ENCODE measurements around the gene KANSL3.

KANSL3 gene

DNA sequence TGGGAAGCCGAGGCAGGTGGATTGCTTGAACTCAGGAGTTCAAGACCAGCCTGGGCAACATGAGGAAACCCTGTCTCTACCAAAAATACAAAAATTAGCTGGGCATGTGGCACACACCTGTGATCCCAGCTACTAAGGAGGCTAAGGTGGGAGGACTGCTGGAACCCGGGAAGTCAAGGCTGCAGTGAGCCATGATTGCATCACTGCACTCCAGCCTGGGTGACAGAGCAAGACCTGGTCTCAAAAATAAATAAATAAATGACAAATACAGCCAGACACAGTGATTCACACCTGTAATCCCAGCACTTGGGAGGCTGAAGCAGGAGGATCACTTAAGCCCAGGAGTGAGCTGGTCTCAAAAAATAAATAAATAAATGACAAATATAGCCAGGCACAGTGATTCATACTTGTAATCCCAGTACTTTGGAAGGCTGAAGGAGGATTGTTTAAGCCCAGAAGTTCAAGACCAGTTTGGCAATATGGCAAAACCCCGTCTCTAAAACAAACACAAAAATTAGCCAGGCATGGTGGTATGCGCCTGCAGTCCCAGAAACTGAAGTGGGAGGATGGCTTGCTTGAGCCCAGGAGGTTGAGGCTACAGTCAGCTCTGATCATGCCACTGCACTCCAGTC, 6.2 kb downstream of the KANSL3 start:
- H3K4me3 Mint-ChIP-seq, result no peak overlapping the region
- H3K9me3 Mint-ChIP-seq, result no peaks in the 10 kb centered on the region
- no peak for ATAC-seq
- H3K4me1 Mint-ChIP-seq, result peaks cover 30% of the 10 kb centered on the region
- DNase-seq, result no peak
- no peaks in the 10 kb centered on the region for H3K27me3 Mint-ChIP-seq
- no peak overlapping the region for H3K27ac Mint-ChIP-seq

GRCh38 chr2:96626553-96626942, 11.6 kb downstream of the KANSL3 start:
- H3K27me3 Mint-ChIP-seq, result no peaks in the 10 kb centered on the region
- H3K4me1 Mint-ChIP-seq, result no peaks in the 10 kb centered on the region
- H3K9me3 Mint-ChIP-seq, result no peaks in the 10 kb centered on the region
- H3K4me3 Mint-ChIP-seq, result no peak overlapping the region
- DNase-seq (no peak), ATAC-seq (no peak)
- H3K27ac Mint-ChIP-seq, result no peak overlapping the region

GRCh38 chr2:96625571-96626552, 12.2 kb downstream of the KANSL3 start:
- Mint-ChIP-seq H3K9me3 (no peaks in the 10 kb centered on the region), H3K4me1 (no peaks in the 10 kb centered on the region), H3K27me3 (no peaks in the 10 kb centered on the region), H3K27ac (no peak overlapping the region), H3K4me3 (no peak overlapping the region)
- no peak for DNase-seq
- ATAC-seq, result no peak

DNA sequence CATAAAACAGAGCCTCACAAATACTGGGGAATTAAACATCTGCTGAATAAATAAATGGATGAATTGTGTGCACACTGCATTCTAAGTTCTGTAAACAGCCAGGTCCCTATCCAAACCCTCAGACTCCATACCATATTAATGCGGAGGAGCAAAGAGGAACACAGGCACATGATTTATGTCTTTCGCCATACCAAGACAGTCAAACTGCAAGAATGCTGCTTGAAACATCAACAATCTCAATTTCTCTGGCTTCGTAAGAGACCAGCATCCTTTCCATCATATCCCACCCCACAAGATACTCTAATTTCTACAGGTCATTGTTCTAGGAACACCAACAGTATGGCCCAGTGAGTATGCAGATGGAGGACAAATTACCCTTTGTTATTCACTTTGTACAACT, 15.0 kb downstream of the KANSL3 start:
- no peak overlapping the region for H3K27ac Mint-ChIP-seq

DNA sequence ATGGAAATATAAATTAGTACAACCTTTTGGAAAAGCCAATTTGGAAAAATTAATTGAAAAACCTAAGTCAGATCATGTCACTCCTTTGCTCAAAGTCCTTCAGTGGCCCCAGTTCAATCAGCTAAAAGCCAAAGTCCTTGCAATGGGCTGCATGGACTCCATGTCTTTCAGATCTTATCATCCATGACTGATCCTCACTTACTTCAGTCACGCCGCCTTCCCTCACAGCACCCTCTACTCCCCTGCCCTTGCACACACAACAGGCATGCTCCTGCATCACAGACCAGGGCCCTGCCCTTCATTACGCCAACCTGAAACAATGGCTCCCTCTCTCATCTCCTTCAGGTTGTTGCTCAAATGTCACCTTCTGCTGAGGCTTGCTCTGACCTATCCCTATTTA, 15.6 kb downstream of the KANSL3 start:
- no peak for DNase-seq
- H3K9me3 Mint-ChIP-seq, result no peaks in the 10 kb centered on the region
- H3K27me3 Mint-ChIP-seq, result no peaks in the 10 kb centered on the region
- H3K4me1 Mint-ChIP-seq, result peaks cover 6% of the 10 kb centered on the region
- no peak overlapping the region for H3K4me3 Mint-ChIP-seq
- no peak for ATAC-seq
- no peak overlapping the region for H3K27ac Mint-ChIP-seq

More for the DNA sequence above, 15.0 kb downstream of the KANSL3 start:
- no peaks in the 10 kb centered on the region for H3K27me3 Mint-ChIP-seq
- no peak overlapping the region for H3K4me3 Mint-ChIP-seq
- DNase-seq (no peak), ATAC-seq (no peak)
- H3K4me1 Mint-ChIP-seq, result peaks cover under 1% of the 10 kb centered on the region
- no peaks in the 10 kb centered on the region for H3K9me3 Mint-ChIP-seq

DNA sequence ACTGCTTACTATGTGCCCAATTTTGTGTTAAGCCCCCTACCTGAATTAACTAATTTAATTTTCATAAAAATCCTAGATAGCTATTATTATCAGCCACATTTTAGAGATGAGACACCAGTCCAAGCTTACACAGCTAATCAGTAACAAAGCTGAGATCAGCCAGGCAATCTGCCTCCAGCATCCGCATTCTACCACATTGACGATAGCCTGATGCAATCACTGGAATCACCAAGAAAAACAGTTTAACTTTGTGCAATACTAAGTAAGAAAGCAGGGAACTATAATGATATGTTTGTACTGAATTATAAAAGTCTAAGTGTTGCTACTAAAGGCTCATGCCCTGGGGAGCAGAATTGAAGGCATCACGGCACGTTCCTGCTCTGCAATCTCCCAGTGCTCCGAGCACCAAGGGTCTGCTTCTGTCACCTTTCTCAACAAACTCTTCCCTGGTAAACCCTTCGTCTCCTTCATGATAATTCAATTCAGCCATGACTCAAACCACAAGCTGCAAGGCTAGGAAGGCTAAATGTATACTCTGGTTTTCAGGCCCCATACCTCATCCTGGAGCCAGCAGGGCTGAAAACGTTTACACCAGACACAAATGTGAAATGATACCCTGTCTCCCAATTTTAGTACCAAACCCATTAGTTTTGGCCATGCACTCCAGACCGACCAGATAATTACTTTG, 19.4 kb downstream of the KANSL3 start:
- H3K27ac Mint-ChIP-seq, result no peak overlapping the region
- peaks cover 20% of the 10 kb centered on the region for H3K4me1 Mint-ChIP-seq

DNA sequence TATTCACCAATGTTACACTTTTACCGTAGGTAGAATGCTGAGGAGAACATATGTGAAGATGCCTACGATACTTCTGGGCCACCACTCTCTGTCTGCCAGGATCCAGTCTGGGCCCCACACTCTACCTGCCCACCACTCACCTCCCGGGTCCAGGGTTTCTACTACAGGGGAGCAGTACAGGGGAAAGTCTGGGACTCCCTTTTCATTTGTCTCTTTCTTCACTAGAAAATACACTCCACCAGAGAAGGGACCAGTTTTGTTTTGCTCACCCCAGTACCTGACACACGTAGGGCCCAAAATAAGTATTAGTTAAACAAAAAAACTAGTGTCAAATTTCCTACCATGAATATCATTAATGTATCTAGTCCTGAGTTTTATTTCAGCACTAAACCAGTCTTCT, 21.1 kb downstream of the KANSL3 start:
- Mint-ChIP-seq H3K27ac (peak overlapping the region; percentile 19 to 74), H3K4me1 (peaks cover 20% of the 10 kb centered on the region), H3K9me3 (no peaks in the 10 kb centered on the region), H3K4me3 (no peak overlapping the region), H3K27me3 (no peaks in the 10 kb centered on the region)
- ATAC-seq (no peak), DNase-seq (no peak)

More for the DNA sequence above, 19.4 kb downstream of the KANSL3 start:
- ATAC-seq (no peak), DNase-seq (no peak)
- H3K9me3 Mint-ChIP-seq, result no peaks in the 10 kb centered on the region
- no peak overlapping the region for H3K4me3 Mint-ChIP-seq
- H3K27me3 Mint-ChIP-seq, result no peaks in the 10 kb centered on the region

GRCh38 chr2:96616535-96616934, 21.6 kb downstream of the KANSL3 start:
- ATAC-seq (no peak), DNase-seq (no peak)
- no peaks in the 10 kb centered on the region for H3K9me3 Mint-ChIP-seq
- no peak overlapping the region for H3K4me3 Mint-ChIP-seq
- no peaks in the 10 kb centered on the region for H3K27me3 Mint-ChIP-seq
- H3K27ac Mint-ChIP-seq, result peak overlapping the region in 1 of 2 donors; percentile 67
- peaks cover 20% of the 10 kb centered on the region for H3K4me1 Mint-ChIP-seq

DNA sequence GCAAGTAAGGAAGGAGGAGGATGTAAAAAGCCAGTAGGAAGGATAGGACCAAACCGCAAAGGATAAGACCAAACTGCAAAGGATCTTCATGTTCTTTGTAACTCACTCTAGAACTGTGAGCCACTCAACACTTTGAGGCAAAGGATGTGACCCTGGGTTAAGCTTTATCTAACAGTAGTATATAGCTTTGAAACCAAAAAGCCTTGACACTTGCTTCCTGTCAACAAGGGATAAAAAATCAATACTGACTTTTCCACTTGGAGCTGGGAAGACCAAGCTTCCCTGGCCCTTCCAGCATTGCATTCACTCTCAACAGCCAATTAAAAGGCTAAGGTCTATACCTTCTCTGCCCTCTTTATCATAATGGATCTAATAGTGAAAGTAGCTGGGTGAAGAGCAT, 22.0 kb downstream of the KANSL3 start:
- Mint-ChIP-seq H3K27me3 (no peaks in the 10 kb centered on the region), H3K4me1 (peaks cover 20% of the 10 kb centered on the region), H3K27ac (peak overlapping the region in 1 of 2 donors; percentile 76), H3K4me3 (no peak overlapping the region), H3K9me3 (no peaks in the 10 kb centered on the region)
- no peak for ATAC-seq
- DNase-seq, result no peak

DNA sequence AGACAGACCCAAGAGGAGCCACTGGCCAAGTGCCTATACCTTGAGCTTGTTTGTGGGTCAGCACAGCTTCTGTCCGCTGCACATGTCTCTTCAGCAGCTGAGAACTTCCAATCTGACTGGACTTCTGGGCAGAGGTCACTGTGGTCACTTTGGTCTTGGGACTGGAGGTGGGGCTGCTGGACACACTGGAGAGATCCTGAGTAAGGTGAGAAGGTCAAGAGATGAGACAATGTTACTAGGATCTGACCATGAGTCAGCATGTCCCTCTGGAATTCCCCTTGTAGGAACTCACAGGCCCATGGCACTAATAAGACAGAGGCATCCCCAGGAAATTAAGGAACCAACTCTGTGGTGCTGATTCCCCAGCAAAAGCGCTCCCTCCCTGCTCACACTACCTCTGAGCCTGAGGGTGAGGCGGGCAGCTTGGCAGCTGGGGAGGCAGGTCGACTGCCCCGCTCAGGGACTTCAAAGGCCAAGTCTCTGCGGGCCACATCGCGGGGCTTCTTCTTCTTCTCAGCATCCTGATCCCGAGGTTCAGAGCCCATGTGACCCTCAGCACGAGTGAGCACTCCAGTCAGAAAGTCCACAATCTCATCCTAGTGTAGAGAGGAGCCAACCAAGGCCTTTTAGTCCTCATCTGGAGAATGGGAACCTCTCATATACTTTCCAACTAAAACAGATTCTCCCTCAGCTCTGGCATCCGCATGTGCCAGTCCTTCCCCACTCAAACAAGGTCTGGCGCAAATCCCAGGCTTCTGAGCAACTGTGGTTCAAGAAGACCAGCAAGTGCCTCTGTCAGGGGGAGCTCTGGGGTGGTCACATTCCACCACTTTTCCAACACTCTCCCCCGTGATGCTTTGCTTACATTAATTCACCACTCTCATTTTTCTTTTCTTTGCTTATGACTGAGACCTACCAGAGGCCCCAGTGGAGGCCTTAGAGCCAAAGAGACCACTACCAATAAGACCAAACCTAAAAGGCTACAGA, 29.4 kb downstream of the KANSL3 start:
- Mint-ChIP-seq H3K4me3 (no peak overlapping the region), H3K27me3 (no peaks in the 10 kb centered on the region), H3K4me1 (no peaks in the 10 kb centered on the region), H3K9me3 (no peaks in the 10 kb centered on the region), H3K27ac (peak overlapping the region; percentile 36 to 82)
- DNase-seq (no peak), ATAC-seq (no peak)

GRCh38 chr2:96604104-96604503, 34.0 kb downstream of the KANSL3 start:
- Mint-ChIP-seq H3K27me3 (no peaks in the 10 kb centered on the region), H3K9me3 (no peaks in the 10 kb centered on the region), H3K27ac (no peak overlapping the region), H3K4me1 (peaks cover 17% of the 10 kb centered on the region), H3K4me3 (no peak overlapping the region)
- no peak for DNase-seq
- ATAC-seq, result no peak

GRCh38 chr2:96602330-96602823, 35.7 kb downstream of the KANSL3 start:
- peaks cover 17% of the 10 kb centered on the region for H3K4me1 Mint-ChIP-seq
- no peak overlapping the region for H3K4me3 Mint-ChIP-seq
- ATAC-seq (no peak), DNase-seq (no peak)
- no peak overlapping the region for H3K27ac Mint-ChIP-seq
- no peaks in the 10 kb centered on the region for H3K9me3 Mint-ChIP-seq
- H3K27me3 Mint-ChIP-seq, result no peaks in the 10 kb centered on the region

- DNase-seq (no peak), ATAC-seq (peak; percentile 92)
- H3K4me3 Mint-ChIP-seq, result peak overlapping the region in 1 of 2 donors; percentile 28
- H3K27ac Mint-ChIP-seq, result peak overlapping the region; percentile 53 to 88
- H3K4me1 Mint-ChIP-seq, result peaks cover 17% of the 10 kb centered on the region
- no peaks in the 10 kb centered on the region for H3K27me3 Mint-ChIP-seq
- H3K9me3 Mint-ChIP-seq, result no peaks in the 10 kb centered on the region
These were observed 36.5 kb downstream of the KANSL3 start for GRCh38 chr2:96601382-96602292.

GRCh38 chr2:96599941-96600340, 38.2 kb downstream of the KANSL3 start:
- ATAC-seq (no peak), DNase-seq (no peak)
- Mint-ChIP-seq H3K4me1 (peaks cover 28% of the 10 kb centered on the region), H3K9me3 (no peaks in the 10 kb centered on the region), H3K4me3 (no peak overlapping the region), H3K27ac (no peak overlapping the region), H3K27me3 (no peaks in the 10 kb centered on the region)
